Effector memory CD8-positive, alpha-beta T cell (primary cell): ENCODE measurements around the gene SCYL1.
A peak's percentile ranks its signal among the peaks of the same experiment; 100 is the strongest.

Experiments
- ATAC-seq: fragments of 150-1000 bp; cut with Tn5 transposase; replicated peaks from 2 replicates; pipeline ENCODE4 v1.10.0; 2021; ENCODE audit warnings: mild to moderate bottlenecking, moderate library complexity
- DNase-seq, 3 experiments: peaks; one replicate each; pipeline ENCODE4 v3.0.0; 2021
- H3K27ac Mint-ChIP-seq, 2 donors: one replicate each; pipeline ENCODE4 v1.8.0; 2022; ENCODE audit warnings: mild to moderate bottlenecking in 2 of 2, mixed read lengths in 2 of 2, moderate library complexity in 2 of 2
- H3K27me3 Mint-ChIP-seq, 2 donors: one replicate each; pipeline ENCODE4 v1.8.0; 2022; ENCODE audit warnings: mixed read lengths in 2 of 2
- H3K36me3 Mint-ChIP-seq: one replicate; pipeline ENCODE4 v1.8.0; 2022; ENCODE audit warnings: mild to moderate bottlenecking, moderate library complexity, mixed read lengths; ENCODE audit not compliant: insufficient read depth
- H3K4me1 Mint-ChIP-seq, 2 donors: one replicate each; pipeline ENCODE4 v1.8.0; 2022; ENCODE audit warnings: low read depth in 2 of 2, mixed read lengths in 2 of 2
- H3K4me3 Mint-ChIP-seq, 2 donors: one replicate each; pipeline ENCODE4 v1.8.0; 2022; ENCODE audit warnings: mild to moderate bottlenecking in 2 of 2, mixed read lengths in 2 of 2, moderate library complexity in 2 of 2
- H3K9me3 Mint-ChIP-seq, 2 donors: one replicate each; pipeline ENCODE4 v1.8.0; 2022; ENCODE audit warnings: mixed read lengths in 2 of 2

The SCYL1 gene

DNA sequence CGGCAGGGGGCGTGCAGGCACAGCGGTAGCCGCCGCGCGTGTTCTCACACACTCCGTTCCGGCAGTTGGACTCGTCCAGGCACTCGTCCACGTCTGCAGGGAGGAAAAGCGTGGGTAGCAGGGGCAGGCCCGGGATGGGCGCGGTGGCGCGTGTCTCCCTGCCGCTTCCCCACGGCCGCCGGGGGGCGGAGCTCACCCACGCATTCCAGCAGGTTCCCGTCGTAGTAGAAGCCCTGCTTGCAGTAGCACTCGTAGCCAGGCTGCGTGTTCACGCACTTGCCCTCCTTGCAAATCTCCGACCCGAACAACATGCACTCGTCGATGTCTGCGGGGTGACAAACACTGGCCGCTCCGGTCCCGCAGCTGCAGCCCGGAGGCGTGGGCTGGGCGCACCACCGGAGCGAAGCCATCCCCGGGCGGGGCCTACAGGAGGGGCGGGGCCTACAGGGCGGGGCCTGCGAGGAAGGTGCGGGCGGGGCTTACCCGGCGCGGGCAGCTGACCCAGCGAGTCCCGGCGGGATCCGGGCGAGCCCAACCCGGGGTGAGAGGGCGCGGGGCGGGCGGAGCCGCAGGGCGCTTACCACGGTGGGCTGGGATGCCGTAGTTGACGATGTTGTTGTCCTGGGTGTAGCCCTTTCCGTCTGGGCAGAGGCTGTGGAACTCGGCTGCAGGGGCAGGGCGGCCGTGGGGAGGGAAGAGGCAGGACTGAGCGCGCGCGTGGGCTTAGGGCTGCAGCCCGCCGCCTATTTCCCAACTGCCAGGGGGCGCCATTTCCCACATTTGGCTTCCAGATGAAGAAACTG lies 15.6 kb downstream of the SCYL1 start:
- H3K4me3 Mint-ChIP-seq = peak overlapping the region; percentile 77 to 78
- H3K27me3 Mint-ChIP-seq = no peaks in the 10 kb centered on the region
- DNase-seq = peak; percentile 84 to 88 (median 86)
- H3K4me1 Mint-ChIP-seq = peaks cover 12 to 16% of the 10 kb centered on the region in 2 donors
- H3K36me3 Mint-ChIP-seq = peaks cover 22% of the 10 kb centered on the region
- peak overlapping the region in 1 of 2 donors; percentile 83 for H3K27ac Mint-ChIP-seq
- H3K9me3 Mint-ChIP-seq = no peaks in the 10 kb centered on the region
- peak; percentile 80 for ATAC-seq

DNA sequence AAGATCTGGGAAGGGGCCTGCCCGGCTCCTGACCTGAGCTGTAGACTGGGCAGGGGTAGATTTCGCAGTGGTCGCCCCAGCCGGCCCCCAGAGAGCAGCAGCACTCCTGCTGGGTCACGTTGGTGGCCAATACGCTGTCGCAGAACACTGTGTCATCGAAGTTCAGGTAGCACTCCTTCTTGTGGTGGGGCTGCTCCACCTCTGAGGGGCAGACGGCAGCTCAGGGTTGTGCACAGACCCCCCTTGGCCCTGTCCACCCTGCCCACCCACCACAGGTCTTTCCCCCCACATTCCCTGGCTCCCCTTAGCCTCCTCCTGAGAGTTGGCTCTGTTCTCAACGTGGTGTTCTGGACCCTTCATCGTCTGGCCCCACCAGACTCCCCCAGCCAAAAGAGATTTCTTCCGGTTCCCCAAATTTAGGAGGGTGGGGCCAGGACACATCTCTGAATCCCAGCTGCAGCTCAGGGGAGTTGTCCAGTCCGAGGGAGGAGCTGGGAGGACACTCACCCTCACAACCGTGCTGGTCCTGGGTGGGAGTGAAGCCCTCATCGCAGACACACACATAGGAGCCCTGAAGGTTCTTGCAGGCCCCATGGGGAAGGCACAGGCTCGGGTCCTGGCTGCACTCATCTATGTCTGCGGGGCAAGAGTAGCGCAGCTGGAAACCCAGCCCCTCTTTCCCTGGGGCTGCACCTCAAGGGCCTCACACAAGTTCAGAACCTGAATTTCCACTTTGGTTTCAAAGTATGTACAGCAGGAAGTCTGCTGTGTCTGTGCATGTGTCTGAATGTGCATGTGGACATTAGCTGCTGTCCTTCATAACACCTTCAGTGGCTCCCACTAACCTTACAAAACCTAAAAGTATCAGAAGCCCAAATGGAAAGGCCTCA lies 16.5 kb downstream of the SCYL1 start:
- DNase-seq (no peak), ATAC-seq (no peak)
- Mint-ChIP-seq H3K9me3 (no peaks in the 10 kb centered on the region), H3K36me3 (peaks cover 22% of the 10 kb centered on the region), H3K27me3 (no peaks in the 10 kb centered on the region), H3K4me1 (peaks cover 19 to 23% of the 10 kb centered on the region in 2 donors), H3K4me3 (peak overlapping the region; percentile 77 to 78), H3K27ac (peak overlapping the region; percentile 30 to 83)

DNA sequence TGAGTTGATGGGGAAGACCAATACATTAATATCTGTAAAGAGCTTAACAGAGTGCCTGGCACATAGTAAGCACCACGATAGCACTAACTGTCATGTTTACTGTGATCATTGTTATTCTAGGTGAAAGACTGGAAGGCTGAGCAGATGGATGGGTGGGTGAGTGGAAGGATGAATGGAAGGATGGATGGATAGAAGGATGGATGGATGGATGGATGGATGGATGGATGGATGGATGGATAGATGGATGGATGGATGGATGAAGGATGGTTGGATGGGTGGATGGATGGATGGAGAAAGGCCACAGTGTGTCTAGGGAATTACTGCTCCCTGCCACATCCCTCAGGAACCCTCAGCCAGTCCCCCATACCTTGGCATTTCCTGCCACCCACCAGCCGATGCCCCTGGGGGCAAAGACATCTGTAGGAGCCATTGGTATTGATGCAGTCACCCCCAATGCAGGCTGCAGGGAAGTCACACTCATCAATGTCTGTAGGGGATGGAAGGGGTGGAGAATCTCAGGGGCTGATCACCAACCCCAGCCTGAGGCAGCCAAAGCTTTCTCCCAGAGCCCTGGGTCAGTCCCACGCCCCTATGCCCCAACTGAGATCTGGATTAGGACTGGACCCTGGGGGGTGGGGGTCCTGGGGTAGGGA lies 18.0 kb downstream of the SCYL1 start:
- no peak overlapping the region for H3K4me3 Mint-ChIP-seq
- peaks cover 22% of the 10 kb centered on the region for H3K36me3 Mint-ChIP-seq
- ATAC-seq (no peak), DNase-seq (no peak)
- H3K4me1 Mint-ChIP-seq = peaks cover 27 to 32% of the 10 kb centered on the region in 2 donors
- peak overlapping the region; percentile 22 to 27 for H3K27ac Mint-ChIP-seq
- H3K27me3 Mint-ChIP-seq = no peaks in the 10 kb centered on the region
- H3K9me3 Mint-ChIP-seq = no peaks in the 10 kb centered on the region

GRCh38 chr11:65545853-65546216 lies 21.0 kb downstream of the SCYL1 start:
- peaks cover 35 to 42% of the 10 kb centered on the region in 2 donors for H3K4me1 Mint-ChIP-seq
- peak overlapping the region; percentile 94 to 95 for H3K27ac Mint-ChIP-seq
- DNase-seq (no peak), ATAC-seq (no peak)
- no peaks in the 10 kb centered on the region for H3K9me3 Mint-ChIP-seq
- peaks cover 13% of the 10 kb centered on the region for H3K36me3 Mint-ChIP-seq
- H3K4me3 Mint-ChIP-seq = peak overlapping the region; percentile 83 to 85
- no peaks in the 10 kb centered on the region for H3K27me3 Mint-ChIP-seq

DNA sequence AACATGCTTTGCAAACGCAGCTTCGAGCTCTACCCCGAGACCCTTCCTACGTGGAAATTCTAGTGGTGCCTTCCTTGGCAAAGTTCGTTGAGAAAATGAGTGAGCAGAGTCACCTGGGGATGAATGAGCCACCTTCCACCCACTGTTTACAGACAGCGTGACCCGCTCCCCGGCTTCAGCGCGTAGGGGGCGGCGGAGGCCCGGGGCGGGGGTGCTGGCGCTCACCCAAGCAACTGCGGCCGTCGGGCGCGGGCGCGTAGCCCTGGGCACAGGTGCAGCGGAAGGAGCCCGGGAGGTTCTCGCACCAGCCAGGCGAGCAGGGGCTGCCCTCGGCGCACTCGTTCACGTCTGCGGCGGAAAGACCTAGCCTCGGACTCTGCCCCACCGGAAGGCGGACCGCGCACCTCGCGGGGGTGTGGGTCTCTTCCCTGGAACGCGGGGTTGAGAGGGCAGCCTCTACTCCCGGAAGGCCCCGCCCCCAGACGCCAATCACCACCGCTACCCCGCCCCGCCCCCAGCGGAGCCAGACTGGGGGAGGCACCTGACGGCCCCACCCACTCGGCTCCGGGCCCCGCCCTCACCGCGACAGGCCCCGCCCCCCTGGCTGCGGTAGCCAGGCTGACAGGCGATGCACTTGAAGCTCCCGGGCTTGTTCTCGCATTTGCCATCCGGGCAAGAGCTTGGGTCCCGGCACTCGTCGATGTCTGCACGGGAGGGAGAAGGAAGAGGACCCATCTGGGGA lies 21.5 kb downstream of the SCYL1 start:
- peak; percentile 99 to 100 (median 99) for DNase-seq
- H3K4me1 Mint-ChIP-seq = peaks cover 36 to 43% of the 10 kb centered on the region in 2 donors

GRCh38 chr11:65547446-65548125 lies 22.7 kb downstream of the SCYL1 start:
- H3K4me1 Mint-ChIP-seq = peaks cover 46 to 49% of the 10 kb centered on the region in 2 donors
- DNase-seq (peak in 2 of 3 experiments; percentile 56 to 64), ATAC-seq (peak; percentile 23)

More for the DNA sequence above, 21.5 kb downstream of the SCYL1 start:
- peaks cover 16% of the 10 kb centered on the region for H3K36me3 Mint-ChIP-seq
- no peaks in the 10 kb centered on the region for H3K27me3 Mint-ChIP-seq
- peak; percentile 83 for ATAC-seq
- H3K4me3 Mint-ChIP-seq = peak overlapping the region; percentile 83 to 85
- H3K9me3 Mint-ChIP-seq = no peaks in the 10 kb centered on the region
- H3K27ac Mint-ChIP-seq = peak overlapping the region; percentile 94 to 95

DNA sequence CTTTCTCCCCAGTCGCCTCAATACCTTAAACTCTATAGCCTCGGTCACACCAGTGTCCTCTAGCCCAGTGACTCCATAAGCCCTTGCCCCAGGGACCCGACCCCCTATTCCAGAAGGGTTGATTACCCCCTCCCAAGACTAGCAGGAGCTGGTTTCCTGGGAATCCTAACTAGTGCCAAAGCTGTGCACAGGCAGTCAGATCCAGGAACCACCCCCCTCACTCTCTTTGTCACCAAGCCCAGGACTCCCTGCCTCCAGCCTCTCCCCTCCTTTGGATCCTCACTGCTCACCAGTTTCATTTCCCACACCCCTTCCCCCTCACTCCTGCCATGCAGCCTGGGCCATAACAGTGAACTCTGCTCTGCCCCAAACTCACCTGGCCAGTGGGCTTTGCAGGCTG lies 23.5 kb downstream of the SCYL1 start:
- ATAC-seq (no peak), DNase-seq (no peak)
- Mint-ChIP-seq H3K9me3 (no peaks in the 10 kb centered on the region), H3K27ac (peak overlapping the region; percentile 87 to 94), H3K36me3 (peaks cover 20% of the 10 kb centered on the region), H3K4me3 (peak overlapping the region; percentile 31 to 85), H3K4me1 (peaks cover 48 to 53% of the 10 kb centered on the region in 2 donors), H3K27me3 (no peaks in the 10 kb centered on the region)

More at GRCh38 chr11:65547446-65548125, 22.7 kb downstream of the SCYL1 start:
- H3K27me3 Mint-ChIP-seq = no peaks in the 10 kb centered on the region
- H3K9me3 Mint-ChIP-seq = no peaks in the 10 kb centered on the region
- H3K27ac Mint-ChIP-seq = peak overlapping the region; percentile 94 to 95
- H3K4me3 Mint-ChIP-seq = peak overlapping the region; percentile 83 to 85
- peaks cover 18% of the 10 kb centered on the region for H3K36me3 Mint-ChIP-seq

GRCh38 chr11:65549096-65549495 lies 24.2 kb downstream of the SCYL1 start:
- Mint-ChIP-seq H3K27me3 (no peaks in the 10 kb centered on the region), H3K4me3 (peak overlapping the region in 1 of 2 donors; percentile 49), H3K4me1 (peaks cover 44 to 51% of the 10 kb centered on the region in 2 donors), H3K9me3 (no peaks in the 10 kb centered on the region), H3K27ac (no peak overlapping the region), H3K36me3 (peaks cover 20% of the 10 kb centered on the region)
- DNase-seq (no peak), ATAC-seq (no peak)

GRCh38 chr11:65551572-65552387 lies 26.9 kb downstream of the SCYL1 start:
- H3K9me3 Mint-ChIP-seq = no peaks in the 10 kb centered on the region
- peak overlapping the region in 1 of 2 donors; percentile 20 for H3K4me3 Mint-ChIP-seq
- peaks cover 18% of the 10 kb centered on the region for H3K36me3 Mint-ChIP-seq

GRCh38 chr11:65552388-65552951 lies 27.6 kb downstream of the SCYL1 start:
- H3K27ac Mint-ChIP-seq = peak overlapping the region; percentile 55 to 86
- ATAC-seq = no peak
- peak overlapping the region in 1 of 2 donors; percentile 20 for H3K4me3 Mint-ChIP-seq
- no peaks in the 10 kb centered on the region for H3K27me3 Mint-ChIP-seq
- H3K9me3 Mint-ChIP-seq = no peaks in the 10 kb centered on the region
- no peak for DNase-seq
- peaks cover 22% of the 10 kb centered on the region for H3K36me3 Mint-ChIP-seq
- peaks cover 57 to 61% of the 10 kb centered on the region in 2 donors for H3K4me1 Mint-ChIP-seq

More at GRCh38 chr11:65551572-65552387, 26.9 kb downstream of the SCYL1 start:
- peak; percentile 24 for ATAC-seq
- peaks cover 53 to 59% of the 10 kb centered on the region in 2 donors for H3K4me1 Mint-ChIP-seq
- peak; percentile 48 to 62 (median 53) for DNase-seq
- peak overlapping the region; percentile 42 to 86 for H3K27ac Mint-ChIP-seq
- H3K27me3 Mint-ChIP-seq = no peaks in the 10 kb centered on the region

DNA sequence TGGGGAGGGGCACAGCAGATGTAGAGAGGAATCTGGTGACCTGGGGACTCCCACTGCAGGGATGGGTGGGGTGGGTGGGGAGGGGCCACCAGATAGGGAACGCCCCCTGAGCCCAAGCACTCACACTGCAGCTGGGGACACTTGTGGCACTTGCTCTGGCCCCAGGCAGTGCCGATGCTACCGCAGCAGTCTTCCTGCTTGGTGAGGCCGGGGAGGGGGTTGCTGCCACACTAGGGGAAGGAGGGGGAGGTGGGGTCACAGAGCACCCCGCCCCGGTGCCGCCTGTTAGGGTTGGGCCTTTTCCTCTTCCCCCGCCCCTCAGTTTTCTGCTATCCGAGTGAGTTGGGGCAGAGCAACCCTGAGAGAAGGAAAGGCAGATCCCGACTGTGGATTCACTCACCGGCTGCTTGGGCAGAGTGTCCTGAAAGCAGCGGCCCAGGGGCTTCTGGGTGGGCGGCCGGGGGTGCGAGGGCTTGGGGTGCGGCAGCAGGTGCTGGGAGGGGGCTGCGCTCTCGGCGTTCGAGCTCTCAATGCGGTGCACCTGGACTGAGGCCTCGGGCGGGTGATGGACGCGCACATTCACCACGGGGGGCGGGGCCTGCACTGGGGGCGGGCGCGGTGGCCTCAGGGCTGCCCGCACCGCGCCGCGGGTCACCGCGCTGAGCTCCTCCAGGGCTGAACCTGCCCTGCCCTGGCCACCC lies 28.6 kb downstream of the SCYL1 start:
- H3K4me1 Mint-ChIP-seq = peaks cover 47 to 53% of the 10 kb centered on the region in 2 donors
- peak in 2 of 3 experiments; percentile 69 to 75 for DNase-seq
- H3K36me3 Mint-ChIP-seq = peaks cover 20% of the 10 kb centered on the region
- no peaks in the 10 kb centered on the region for H3K27me3 Mint-ChIP-seq
- peak overlapping the region in 1 of 2 donors; percentile 57 for H3K27ac Mint-ChIP-seq
- ATAC-seq = peak; percentile 83
- no peaks in the 10 kb centered on the region for H3K9me3 Mint-ChIP-seq
- H3K4me3 Mint-ChIP-seq = peak overlapping the region in 1 of 2 donors; percentile 20
